CD14-positive monocyte (primary cell): ENCODE results near the gene OPTC. TPM values are rescaled to one million over a fixed set of nuclear protein-coding genes. Genes with fewer than 3 reads are reported as not detected.

ENCODE experiments used
- DNase-seq, 3 donors: peaks; one replicate each; pipeline ENCODE4 v3.0.0-alpha.2; 2011 to 2022
- H2AFZ ChIP-seq: 2 replicates; pipeline ENCODE4 v1.6.0; 2012; ENCODE audit warnings: mild to moderate bottlenecking, low read depth, low read length, inconsistent platforms; ENCODE audit not compliant: insufficient read depth, poor library complexity, severe bottlenecking
- H3K27ac ChIP-seq, 2 donors: 1 replicate in 1 of 2; 2 replicates in 1 of 2; pipeline ENCODE4 v1.5.1; 2012 to 2013; ENCODE audit warnings: low read length in 2 of 2, control low read depth in 1 of 2, inconsistent platforms in 1 of 2, low read depth in 1 of 2, mild to moderate bottlenecking in 1 of 2
- H3K27me3 ChIP-seq, 2 donors: one replicate each; pipeline versions ENCODE4 v1.6.0 to v1.6.1; 2011 to 2013; ENCODE audit warnings: low read length in 2 of 2; ENCODE audit not compliant: control insufficient read depth in 2 of 2, insufficient read depth in 2 of 2
- H3K36me3 ChIP-seq, 2 donors: replicated peaks in 1 of 2; 1 replicate in 1 of 2; 2 replicates in 1 of 2; pipeline versions ENCODE4 v1.5.1 to v1.6.1; 2012 to 2013; ENCODE audit warnings: low read length in 2 of 2, control low read depth in 1 of 2, inconsistent platforms in 1 of 2, mild to moderate bottlenecking in 1 of 2; ENCODE audit not compliant: insufficient read depth in 2 of 2, control insufficient read depth in 1 of 2
- H3K4me1 ChIP-seq, 2 donors: 1 replicate in 1 of 2; 2 replicates in 1 of 2; pipeline versions ENCODE4 v1.5.1 to v1.6.1; 2012 to 2013; ENCODE audit warnings: low read length in 2 of 2, control low read depth in 1 of 2, inconsistent platforms in 1 of 2, mild to moderate bottlenecking in 1 of 2, moderate library complexity in 1 of 2; ENCODE audit not compliant: insufficient read depth in 2 of 2, control insufficient read depth in 1 of 2
- H3K4me2 ChIP-seq: replicated peaks from 2 replicates; pipeline ENCODE3; 2012; ENCODE audit warnings: low read length, moderate library complexity, mild to moderate bottlenecking; ENCODE audit not compliant: poor library complexity, severe bottlenecking; ENCODE audit errors: extremely low read depth
- H3K4me3 ChIP-seq, 3 experiments: fragments of 200-600 bp in 1 of 3; sonication (generic) in 1 of 3; replicated peaks in 1 of 3; 1 replicate in 2 of 3; 2 replicates in 1 of 3; pipeline ENCODE4 v1.5.1; 2011 to 2013; ENCODE audit warnings: low read length in 3 of 3, mild to moderate bottlenecking in 3 of 3, control low read depth in 2 of 3, low read depth in 2 of 3, inconsistent platforms in 1 of 3, moderate library complexity in 1 of 3
- H3K79me2 ChIP-seq: 2 replicates; pipeline ENCODE4 v1.6.0; 2012; ENCODE audit warnings: mild to moderate bottlenecking, control low read depth, inconsistent platforms, low read length, moderate library complexity; ENCODE audit not compliant: insufficient read depth
- H3K9ac ChIP-seq: 2 replicates; pipeline ENCODE4 v1.6.0; 2017; ENCODE audit warnings: low read length, mild to moderate bottlenecking; ENCODE audit not compliant: insufficient read depth, poor library complexity, severe bottlenecking
- H3K9me3 ChIP-seq, 2 donors: replicated peaks in 1 of 2; 1 replicate in 1 of 2; 2 replicates in 1 of 2; pipeline versions ENCODE4 v1.5.1 to v1.6.1; 2012 to 2013; ENCODE audit warnings: low read length in 2 of 2, control low read depth in 1 of 2; ENCODE audit not compliant: control insufficient read depth in 1 of 2, insufficient read depth in 1 of 2
- H4K20me1 ChIP-seq: 2 replicates; pipeline ENCODE4 v1.6.0; 2012; ENCODE audit warnings: mild to moderate bottlenecking, low read length, control low read depth, moderate library complexity; ENCODE audit not compliant: insufficient read depth
- H3K27ac Mint-ChIP-seq, 7 donors: one replicate each; pipeline ENCODE4 v1.8.0; 2020; ENCODE audit warnings: mild to moderate bottlenecking in 7 of 7, mixed read lengths in 7 of 7, moderate library complexity in 6 of 7, inconsistent platforms in 2 of 7
- H3K27me3 Mint-ChIP-seq, 3 donors: one replicate each; pipeline ENCODE4 v1.8.0; 2021 to 2022; ENCODE audit warnings: low read depth in 3 of 3, mild to moderate bottlenecking in 3 of 3, mixed read lengths in 3 of 3, moderate library complexity in 3 of 3, inconsistent platforms in 1 of 3
- H3K36me3 Mint-ChIP-seq, 2 donors: one replicate each; pipeline ENCODE4 v1.8.0; 2020; ENCODE audit warnings: mixed read lengths in 2 of 2, inconsistent platforms in 1 of 2, mild to moderate bottlenecking in 1 of 2
- H3K4me1 Mint-ChIP-seq: one replicate; pipeline ENCODE4 v1.8.0; 2020; ENCODE audit warnings: mild to moderate bottlenecking, mixed read lengths
- H3K4me3 Mint-ChIP-seq, 2 donors: one replicate each; pipeline ENCODE4 v1.8.0; 2020; ENCODE audit warnings: mild to moderate bottlenecking in 2 of 2, mixed read lengths in 2 of 2, moderate library complexity in 1 of 2
- H3K9me3 Mint-ChIP-seq, 7 donors: one replicate each; pipeline ENCODE4 v1.8.0; 2020 to 2022; ENCODE audit warnings: mixed read lengths in 7 of 7, mild to moderate bottlenecking in 6 of 7, moderate library complexity in 6 of 7, inconsistent platforms in 2 of 7
- CTCF ChIP-seq: fragments of 200-600 bp; IDR thresholded peaks from one replicate; pipeline ENCODE4 v1.8.0; 2022; ENCODE audit warnings: antibody characterized with exemption, mild to moderate bottlenecking
- WGBS: methylation state at CpG from one replicate; pipeline ENCODE4 v1.1.5; 2013; ENCODE audit warnings: missing lambda C conversion rate; ENCODE audit not compliant: insufficient coverage; 5-methylcytosine and 5-hydroxymethylcytosine counted together
- intact Hi-C, 2 donors: fragments of 100-400 bp; cut with micrococcal nuclease; formaldehyde crosslinking; loops; one replicate each; pipeline versions ENCODE4 v1.15.0 to v1.15.1; 2023
- polyA plus RNA-seq, 3 donors: library from polyadenylated mRNA; depleted of rRNA in 1 of 3; unstranded in 2 of 3; stranded (reverse) in 1 of 3; fragments of 300-500 nt in 2 of 3; fragments of >200 nt in 1 of 3; fragmentation: Illumina TruSeq in 2 of 3; gene quantifications; 1 replicate in 2 of 3; 2 replicates in 1 of 3; pipeline ENCODE4 v1.2.3, GENCODE V29; 2012 to 2021

The OPTC gene
- polyA plus RNA-seq, 3 donors, result not detected

DNA sequence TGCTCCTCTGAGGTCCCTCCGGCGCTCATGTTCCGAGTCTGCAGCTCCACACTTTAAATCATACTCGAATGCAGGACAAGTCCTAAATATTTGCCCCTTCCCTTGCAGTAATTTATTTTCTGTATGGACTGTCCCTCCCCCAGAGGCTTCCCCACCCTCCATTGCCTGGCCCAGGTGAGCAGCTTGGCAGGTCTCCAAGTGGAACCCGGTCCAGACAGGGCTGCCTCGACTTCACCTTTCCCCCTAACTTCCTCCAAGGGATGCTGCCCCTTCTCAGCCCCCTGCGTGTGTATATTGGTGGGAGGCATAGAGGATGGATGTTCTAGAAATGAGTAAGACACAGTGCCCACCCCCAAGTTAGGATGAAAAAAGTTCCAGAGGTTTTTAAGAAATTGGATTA lies 5.4 kb upstream of the OPTC start:
- H3K27me3 Mint-ChIP-seq, result peaks cover 0 to 10% (median 8%) of the 10 kb centered on the region in 3 donors
- H2AFZ ChIP-seq, result no peak overlapping the region
- no peaks in the 10 kb centered on the region for H3K27me3 ChIP-seq
- no peak overlapping the region for H3K27ac Mint-ChIP-seq
- no peaks in the 10 kb centered on the region for H3K9me3 ChIP-seq
- no peaks in the 10 kb centered on the region for H3K79me2 ChIP-seq
- no peaks in the 10 kb centered on the region for H3K9me3 Mint-ChIP-seq
- H3K27ac ChIP-seq, result no peak overlapping the region
- no peak overlapping the region for H3K9ac ChIP-seq
- TF ChIP-seq CTCF, result no peak
- no peaks in the 10 kb centered on the region for H3K36me3 ChIP-seq
- peaks cover 15 to 22% of the 10 kb centered on the region in 2 donors for H3K4me1 ChIP-seq
- no peak for DNase-seq
- H3K4me1 Mint-ChIP-seq, result peaks cover 21% of the 10 kb centered on the region
- no peaks in the 10 kb centered on the region for H4K20me1 ChIP-seq
- H3K36me3 Mint-ChIP-seq, result no peaks in the 10 kb centered on the region
- WGBS, result no CpG with 5 or more reads among the region's 7 CpGs
- H3K4me3 Mint-ChIP-seq, result no peak overlapping the region
- no peak overlapping the region for H3K4me2 ChIP-seq
- H3K4me3 ChIP-seq, result no peak overlapping the region
- intact Hi-C loops, result loop anchor here in 1 of 2 donors (5.0 kb wide), 1 partner anchor 216 kb away; no protein-coding TSS in a partner anchor

DNA sequence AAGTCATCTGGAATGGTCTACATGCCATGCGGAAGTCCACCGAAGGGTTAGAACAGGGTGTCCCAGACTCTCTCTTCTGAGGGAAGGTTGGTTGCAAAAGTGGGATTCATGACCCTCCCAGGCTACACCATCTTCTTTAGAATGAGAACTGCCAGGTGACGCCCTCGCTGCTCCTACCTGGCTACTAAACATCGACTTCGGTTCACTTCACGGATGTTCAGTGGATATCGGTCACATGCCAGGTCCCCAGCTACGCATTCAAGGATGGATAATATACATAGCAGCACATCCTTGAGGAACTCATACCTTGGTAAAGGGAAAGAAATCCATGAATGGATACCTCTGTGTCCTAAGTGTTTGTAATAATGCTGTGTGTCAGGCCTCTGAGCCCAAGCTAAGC lies 3.3 kb upstream of the OPTC start:
- no peak for TF ChIP-seq CTCF
- WGBS, result 100% methylated on average over 7 of the region's 9 CpGs
- no peaks in the 10 kb centered on the region for H3K36me3 Mint-ChIP-seq
- H3K27ac Mint-ChIP-seq, result no peak overlapping the region
- intact Hi-C loops, result no loop called here
- no peaks in the 10 kb centered on the region for H3K36me3 ChIP-seq
- H3K9me3 ChIP-seq, result no peaks in the 10 kb centered on the region
- H4K20me1 ChIP-seq, result no peaks in the 10 kb centered on the region
- no peaks in the 10 kb centered on the region for H3K27me3 ChIP-seq
- no peaks in the 10 kb centered on the region for H3K79me2 ChIP-seq
- H3K4me1 ChIP-seq, result peaks cover 15 to 22% of the 10 kb centered on the region in 2 donors
- DNase-seq, result no peak
- H3K4me3 ChIP-seq, result no peak overlapping the region
- no peak overlapping the region for H3K4me3 Mint-ChIP-seq
- no peak overlapping the region for H2AFZ ChIP-seq
- no peak overlapping the region for H3K27ac ChIP-seq
- H3K9me3 Mint-ChIP-seq, result no peaks in the 10 kb centered on the region
- H3K4me2 ChIP-seq, result no peak overlapping the region
- H3K4me1 Mint-ChIP-seq, result peaks cover 21% of the 10 kb centered on the region
- H3K27me3 Mint-ChIP-seq, result peaks cover 0 to 12% (median 5%) of the 10 kb centered on the region in 3 donors
- H3K9ac ChIP-seq, result no peak overlapping the region
